Stimulated activated CD4-positive, alpha-beta T cell treated with anti-CD3 and anti-CD28 coated beads, Interleukin-2, amount 100 ng/mL, for 24 hours (primary cell): ENCODE data around the gene YRDC.

Source experiments
- DNase-seq, 2 donors: peaks; one replicate each; pipeline ENCODE4 v3.0.0-alpha.2; 2020

YRDC gene

GRCh38 chr1:37765916-37766664 lies 41.9 kb downstream of the YRDC start:
- DNase-seq = peak; percentile 24 to 38

DNA sequence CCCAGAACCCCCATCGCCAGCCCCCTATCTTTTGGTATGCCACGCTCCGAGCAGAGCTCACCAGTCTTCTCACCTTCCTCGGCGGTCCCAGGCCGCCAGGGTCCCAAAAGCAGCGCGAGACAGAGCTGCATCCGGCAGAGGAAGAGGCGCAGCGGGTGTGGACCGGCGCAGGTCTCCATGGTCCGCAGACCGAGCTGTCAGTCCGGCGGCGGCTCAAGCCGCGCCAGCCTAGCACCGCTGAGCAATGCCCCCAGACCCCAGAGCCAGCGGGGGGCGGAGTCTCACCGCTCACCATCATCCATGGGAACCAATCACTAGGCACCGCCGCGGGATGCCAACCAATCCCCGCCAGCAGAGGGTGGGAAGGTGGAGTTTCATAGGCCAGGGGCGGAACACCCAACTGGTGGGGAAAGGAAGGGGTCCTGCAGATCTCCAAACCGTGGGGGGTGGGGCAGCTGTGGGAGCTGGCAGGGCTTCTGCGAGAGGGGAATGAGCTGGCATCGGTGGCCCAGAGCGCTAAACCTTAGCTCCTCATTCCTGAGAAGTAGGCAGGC lies 43.0 kb downstream of the YRDC start, which contains the start of gene EPHA10:
EPHA10 (minus strand) TSS at position 233 of the 554 bp plus-strand sequence; CDS start at position 179, 54 bp downstream.
- no peak for DNase-seq

- DNase-seq = peak; percentile 55 to 63
Observed at GRCh38 chr1:37764414-37764825, 43.6 kb downstream of the YRDC start.

DNA sequence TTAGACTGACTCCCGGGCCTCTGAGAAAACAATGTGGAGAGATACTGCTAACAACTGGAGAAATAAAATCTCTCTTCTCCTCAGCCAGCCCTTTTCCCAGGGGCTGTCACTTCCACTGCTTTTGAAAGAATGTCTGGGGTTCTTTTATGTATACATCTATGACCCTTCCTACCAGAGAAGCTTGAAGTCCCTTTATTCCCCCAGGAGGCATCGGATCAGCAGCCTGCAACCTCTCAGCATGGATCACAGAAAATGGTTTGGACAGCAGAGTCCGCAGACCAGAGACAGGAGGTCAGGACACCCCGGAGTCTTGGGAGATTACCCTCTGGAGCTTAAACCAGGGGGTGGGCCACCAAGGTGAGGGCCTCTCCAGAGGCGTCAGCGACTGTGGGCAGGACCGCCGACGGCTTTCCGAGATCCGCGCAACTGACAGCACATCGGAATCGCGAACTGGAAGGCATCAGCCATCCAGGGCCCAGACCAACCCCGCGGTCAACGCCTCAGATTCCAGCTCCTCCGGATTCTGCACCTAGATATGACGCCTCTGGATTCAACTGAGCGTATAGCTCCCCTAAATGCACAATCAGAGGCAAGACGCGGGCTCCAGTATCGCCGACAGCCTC lies 44.1 kb downstream of the YRDC start:
- DNase-seq = no peak

- no peak for DNase-seq
Observed at GRCh38 chr1:37762516-37762915, 45.5 kb downstream of the YRDC start.

GRCh38 chr1:37761416-37762095 lies 46.5 kb downstream of the YRDC start:
- no peak for DNase-seq

- no peak for DNase-seq
Observed at GRCh38 chr1:37759451-37759850, 48.6 kb downstream of the YRDC start.

DNA sequence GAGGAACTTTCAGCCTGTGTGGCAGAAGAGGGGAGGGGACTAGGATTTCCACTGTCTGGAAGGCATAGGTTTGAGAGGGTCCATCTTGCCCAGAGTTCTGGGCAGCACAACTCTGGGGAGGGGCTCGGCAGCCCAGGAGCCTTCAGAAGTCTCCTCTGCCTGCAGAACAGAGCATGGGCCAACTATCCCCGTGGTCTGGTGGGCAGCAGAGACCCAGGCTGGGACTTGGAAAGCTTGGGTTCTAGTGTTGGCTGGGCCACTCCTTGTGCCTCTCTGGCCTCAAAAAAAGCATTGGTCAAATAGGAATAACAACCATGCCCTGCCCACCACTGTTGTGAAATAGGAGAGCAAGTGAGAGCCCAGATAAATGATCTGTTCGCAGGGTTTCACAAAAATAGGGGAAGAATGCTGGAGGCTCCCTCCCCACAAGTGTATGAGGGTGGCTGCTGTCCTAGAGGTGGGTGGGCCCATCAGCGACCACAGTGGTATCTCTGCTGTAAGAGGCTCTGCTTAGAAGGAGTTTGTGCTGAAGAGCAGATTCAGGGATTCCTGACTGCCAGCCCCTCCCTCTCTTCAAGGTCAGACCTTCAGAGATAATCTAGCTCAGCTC lies 52.0 kb downstream of the YRDC start:
- DNase-seq = no peak

- DNase-seq = peak; percentile 38 to 44
Observed at GRCh38 chr1:37755290-37755689, 52.7 kb downstream of the YRDC start.

DNA sequence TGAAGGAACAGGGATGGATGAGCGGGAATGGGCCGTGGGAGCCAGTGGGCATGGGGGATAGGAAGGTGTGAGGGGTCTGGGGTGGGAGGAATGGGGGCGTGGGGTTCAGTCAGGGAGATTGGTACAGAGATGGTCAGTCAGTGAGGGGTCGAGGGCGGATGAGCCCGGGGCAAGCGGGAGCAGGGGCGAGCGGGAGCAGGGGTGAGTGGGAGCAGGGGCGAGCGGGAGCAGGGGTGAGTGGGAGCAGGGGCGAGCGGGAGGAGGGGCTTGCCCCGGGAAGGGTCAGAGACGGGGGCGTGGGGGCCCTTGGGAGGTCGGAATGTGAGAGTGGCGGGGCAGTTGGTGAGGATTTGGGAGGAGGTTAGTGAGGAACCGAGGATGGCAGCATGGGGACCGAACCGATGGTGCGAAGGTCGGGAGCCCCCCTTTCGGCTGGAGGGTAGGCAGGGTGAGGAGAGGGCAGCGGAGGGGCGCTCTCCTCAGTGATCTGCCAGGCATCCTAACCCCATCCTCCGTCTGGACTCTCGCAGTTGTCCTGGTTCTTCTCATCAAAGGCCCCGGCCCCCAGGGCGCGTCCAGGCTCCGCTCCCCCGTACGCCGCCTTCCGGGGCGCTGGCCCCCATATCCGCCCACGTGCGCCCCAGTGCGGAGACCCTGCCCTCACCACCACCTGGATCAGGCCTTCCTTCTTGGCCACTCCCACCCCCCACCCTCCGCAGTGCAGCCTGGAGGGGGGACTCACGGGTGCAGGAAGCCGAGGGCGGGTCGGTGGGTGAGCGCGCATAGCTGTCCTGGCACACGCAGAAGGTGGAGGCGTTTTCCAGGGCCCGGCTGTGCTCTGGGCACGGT lies 54.3 kb downstream of the YRDC start:
- no peak for DNase-seq
